GM23338 (cell line): Measurements from ENCODE around the gene SH3TC2. TPM values are rescaled to one million over a fixed set of nuclear protein-coding genes. Genes with fewer than 3 reads are reported as not detected.

ENCODE experiments used
- ATAC-seq: fragments of 200-7000 bp; cut with Tn5 transposase; 3 replicates; pipeline ENCODE4 v1.9.1; 2020
- DNase-seq: peaks from one replicate; pipeline ENCODE4 v3.0.0-alpha.2; 2015; ENCODE audit warnings: low spot score
- H2AFZ ChIP-seq: fragments of 200-600 bp; sonication (generic); 2 replicates; pipeline ENCODE4 v1.8.0; 2016; ENCODE audit warnings: antibody characterized with exemption, mild to moderate bottlenecking, moderate library complexity
- H3F3A ChIP-seq: fragments of 200-600 bp; sonication (generic); replicated peaks from 2 replicates; pipeline ENCODE4 v1.8.0; 2017; ENCODE audit warnings: antibody characterized with exemption, mixed run types, low read depth
- H3K27ac ChIP-seq: fragments of 200-600 bp; sonication (generic); 2 replicates; pipeline ENCODE4 v1.6.1; 2016; ENCODE audit warnings: low read depth
- H3K27me3 ChIP-seq: fragments of 200-600 bp; sonication (generic); 2 replicates; pipeline ENCODE4 v1.8.0; 2016; ENCODE audit warnings: mild to moderate bottlenecking, mixed run types, moderate library complexity; ENCODE audit not compliant: insufficient read depth
- H3K36me3 ChIP-seq: fragments of 200-600 bp; sonication (generic); 2 replicates; pipeline ENCODE4 v1.8.0; 2016; ENCODE audit warnings: mild to moderate bottlenecking; ENCODE audit not compliant: insufficient read depth
- H3K4me1 ChIP-seq: fragments of 200-600 bp; sonication (generic); 2 replicates; pipeline ENCODE4 v1.8.0; 2016; ENCODE audit warnings: mild to moderate bottlenecking, moderate library complexity; ENCODE audit not compliant: insufficient read depth
- H3K4me2 ChIP-seq: fragments of 200-600 bp; sonication (generic); 2 replicates; pipeline ENCODE4 v1.7.1; 2017; ENCODE audit warnings: mixed run types
- H3K4me3 ChIP-seq: fragments of 200-600 bp; sonication (generic); 2 replicates; pipeline ENCODE4 v1.6.1; 2016; ENCODE audit warnings: mixed run types
- H3K79me2 ChIP-seq: fragments of 200-600 bp; sonication (generic); replicated peaks from 2 replicates; pipeline ENCODE4 v1.8.0; 2017; ENCODE audit warnings: mild to moderate bottlenecking; ENCODE audit not compliant: insufficient read depth
- H3K9me2 ChIP-seq: fragments of 200-600 bp; sonication (generic); 2 replicates; pipeline ENCODE4 v1.8.0; 2017; ENCODE audit not compliant: insufficient read depth
- H4K20me1 ChIP-seq: fragments of 200-600 bp; sonication (generic); replicated peaks from 2 replicates; pipeline ENCODE4 v1.8.0; 2017; ENCODE audit warnings: mild to moderate bottlenecking; ENCODE audit not compliant: insufficient read depth
- H3K27ac Mint-ChIP-seq: 2 replicates; pipeline ENCODE4 v1.8.0; 2020; ENCODE audit warnings: inconsistent platforms, mild to moderate bottlenecking, moderate library complexity, mixed read lengths
- H3K27me3 Mint-ChIP-seq: 3 replicates; pipeline ENCODE4 v1.8.0; 2022; ENCODE audit warnings: low read depth, mild to moderate bottlenecking, moderate library complexity, mixed read lengths, inconsistent platforms; ENCODE audit not compliant: insufficient read depth, poor library complexity
- H3K36me3 Mint-ChIP-seq: 3 replicates; pipeline ENCODE4 v1.8.0; 2021; ENCODE audit warnings: low read depth, mild to moderate bottlenecking, inconsistent platforms, moderate library complexity, mixed read lengths
- H3K4me1 Mint-ChIP-seq: 3 replicates; pipeline ENCODE4 v1.8.0; 2020; ENCODE audit warnings: mild to moderate bottlenecking, inconsistent platforms, mixed read lengths
- H3K4me3 Mint-ChIP-seq: 3 replicates; pipeline ENCODE4 v1.8.0; 2021; ENCODE audit warnings: moderate library complexity, mild to moderate bottlenecking, inconsistent platforms, mixed read lengths
- H3K9me3 Mint-ChIP-seq: 3 replicates; pipeline ENCODE4 v1.8.0; 2020; ENCODE audit warnings: moderate library complexity, mild to moderate bottlenecking, inconsistent platforms, mixed read lengths
- CTCF ChIP-seq, 2 experiments: fragments of 200-600 bp in 1 of 2; sonication (generic) in 1 of 2; conservative IDR thresholded peaks; 2 replicates each; pipeline versions ENCODE4 v1.5.1 to v1.6.1; 2016 to 2017; ENCODE audit warnings: antibody characterized with exemption in 2 of 2, low read depth in 2 of 2, mild to moderate bottlenecking in 2 of 2, moderate library complexity in 1 of 2
- EZH2 ChIP-seq: fragments of 200-600 bp; sonication (generic); IDR thresholded peaks from one replicate; pipeline ENCODE4 v1.8.0; 2017; ENCODE audit warnings: antibody characterized with exemption, mild to moderate bottlenecking, low read depth; ENCODE audit not compliant: unreplicated experiment
- EZH2phosphoT487 ChIP-seq: fragments of 200-600 bp; sonication (generic); IDR thresholded peaks from one replicate; pipeline ENCODE4 v1.8.1; 2018; ENCODE audit warnings: antibody characterized with exemption; ENCODE audit not compliant: unreplicated experiment
- JUNB ChIP-seq: IDR thresholded peaks from one replicate; pipeline ENCODE4 v1.6.1; 2016; ENCODE audit warnings: antibody characterized with exemption; ENCODE audit not compliant: unreplicated experiment
- NANOG ChIP-seq: IDR thresholded peaks from 2 replicates; pipeline ENCODE4 v1.6.1; 2016; ENCODE audit warnings: antibody characterized with exemption, borderline replicate concordance
- POLR2AphosphoS5 ChIP-seq: IDR thresholded peaks from 2 replicates; pipeline ENCODE4 v1.6.1; 2016; ENCODE audit warnings: antibody characterized with exemption, low read depth
- REST ChIP-seq: IDR thresholded peaks from one replicate; pipeline ENCODE4 v1.6.1; 2018; ENCODE audit warnings: antibody characterized with exemption; ENCODE audit not compliant: unreplicated experiment
- ZNF114 ChIP-seq: fragments of 250-450 bp; sonication (Bioruptor Pico); IDR thresholded peaks from 2 replicates; pipeline ENCODE4 v1.5.0; 2020; ENCODE audit warnings: mild to moderate bottlenecking, moderate library complexity
- ZNF331 ChIP-seq: fragments of 250-450 bp; sonication (Bioruptor Pico); IDR thresholded peaks from 2 replicates; pipeline ENCODE4 v1.5.0; 2020; ENCODE audit warnings: low read depth, mild to moderate bottlenecking, moderate library complexity
- ZNF462 ChIP-seq: fragments of 250-450 bp; sonication (Bioruptor Pico); IDR thresholded peaks from 2 replicates; pipeline ENCODE4 v1.5.0; 2020; ENCODE audit warnings: mild to moderate bottlenecking, moderate library complexity
- polyA plus RNA-seq: library from polyadenylated mRNA; unstranded; fragments of >200 nt; fragmentation: Nextera tagmentation; extraction: Ambion mirVana; gene quantifications from 2 replicates; pipeline ENCODE4 v1.2.1, GENCODE V29; 2016
- total RNA-seq: library from RNA; depleted of rRNA; stranded (reverse); fragments of >200 nt; shearing (Covaris generic); gene quantifications from 2 replicates; pipeline ENCODE4 v1.2.3, GENCODE V29; 2014

The SH3TC2 gene
- total and polyA plus RNA-seq, 2 experiments from 2014 or later = 0.10 to 0.17 TPM

GRCh38 chr5:149072376-149072775 is 9.5 kb upstream of the SH3TC2 start:
- Histone ChIP-seq H3K9me2 (0 out of 2 replicates have a peak, but pooled peaks cover 3% of the 10 kb centered on the region), H3K4me3 (no peak overlapping the region), H3K79me2 (no peaks in the 10 kb centered on the region), H3K27ac (no peak overlapping the region), H4K20me1 (no peaks in the 10 kb centered on the region), H3K4me2 (no peak overlapping the region), H3K36me3 (no peaks in the 10 kb centered on the region), H3K4me1 (no peaks in the 10 kb centered on the region), H3K27me3 (no peaks in the 10 kb centered on the region), H3F3A (no peaks in the 10 kb centered on the region), H2AFZ (no peak overlapping the region)
- DNase-seq (no peak), ATAC-seq (no peak)
- H3K27ac Mint-ChIP-seq = no peak overlapping the region
- H3K4me1 Mint-ChIP-seq = no peaks in the 10 kb centered on the region
- H3K9me3 Mint-ChIP-seq = no peaks in the 10 kb centered on the region
- H3K36me3 Mint-ChIP-seq = no peaks in the 10 kb centered on the region
- no peak overlapping the region for H3K4me3 Mint-ChIP-seq
- H3K27me3 Mint-ChIP-seq = no peaks in the 10 kb centered on the region
- no peak for TF ChIP-seq REST
- TF ChIP-seq EZH2phosphoT487 = no peak
- TF ChIP-seq ZNF114 (CRISPR knock-in tag) = no peak
- TF ChIP-seq NANOG = no peak
- no peak for TF ChIP-seq JUNB
- TF ChIP-seq ZNF331 (CRISPR knock-in tag) = no peak
- no peak for TF ChIP-seq EZH2
- no peak for TF ChIP-seq ZNF462
- no peak for TF ChIP-seq CTCF (conservative IDR thresholded peaks at IDR 0.05; ENCODE audit: low read depth in 2 of 2)
- no peak for TF ChIP-seq POLR2AphosphoS5
